HepG2 (cell line): ENCODE results near the gene CXCL17. TPM values are rescaled to one million over a fixed set of nuclear protein-coding genes. Genes with fewer than 3 reads are reported as not detected.
A peak's percentile ranks its signal among the peaks of the same experiment; 100 is the strongest.

Experiments used
- GABPB1 ChIP-seq: IDR thresholded peaks from 2 replicates; pipeline ENCODE4 v1.6.1; 2016; ENCODE audit warnings: mild to moderate bottlenecking, missing genetic modification reagents, moderate library complexity, missing compliant biosample characterization
- HMG20B ChIP-seq: conservative IDR thresholded peaks from 2 replicates; pipeline ENCODE4 v1.6.1; 2016; ENCODE audit warnings: missing genetic modification reagents, missing compliant biosample characterization
- HNRNPLL ChIP-seq: fragments of 200-400 bp; formaldehyde crosslinking; IDR thresholded peaks from 2 replicates; pipeline ENCODE4 v1.6.1; 2017; ENCODE audit warnings: mild to moderate bottlenecking, low read depth, low read length; ENCODE audit not compliant: poor library complexity, severe bottlenecking
- KLF16 ChIP-seq, 2 experiments: sonication (generic) in 1 of 2; formaldehyde crosslinking in 1 of 2; IDR thresholded peaks; 2 replicates each; pipeline versions ENCODE4 v1.6.1 to v1.8.0; 2016 to 2023; ENCODE audit warnings: missing genetic modification reagents in 2 of 2, missing compliant biosample characterization in 1 of 2
- RFXAP ChIP-seq: sonication (generic); formaldehyde crosslinking; IDR thresholded peaks from 2 replicates; pipeline ENCODE4 v1.4.0; 2020; ENCODE audit warnings: missing genetic modification reagents, borderline replicate concordance
- SETDB1 ChIP-seq: sonication (generic); formaldehyde crosslinking; IDR thresholded peaks from 2 replicates; pipeline ENCODE4 v1.5.1; 2020; ENCODE audit warnings: missing genetic modification reagents, mild to moderate bottlenecking, borderline replicate concordance
- TBX2 ChIP-seq: sonication (generic); formaldehyde crosslinking; IDR thresholded peaks from 2 replicates; pipeline ENCODE4 v1.5.0; 2020; ENCODE audit warnings: missing genetic modification reagents, mild to moderate bottlenecking, borderline replicate concordance
- TFE3 ChIP-seq: IDR thresholded peaks from 2 replicates; pipeline ENCODE4 v1.6.1; 2016
- THAP7 ChIP-seq: sonication (generic); formaldehyde crosslinking; IDR thresholded peaks from 2 replicates; pipeline ENCODE4 v1.8.1; 2023; ENCODE audit warnings: mild to moderate bottlenecking, missing genetic modification reagents
- ZBTB42 ChIP-seq: sonication (generic); formaldehyde crosslinking; IDR thresholded peaks from 2 replicates; pipeline ENCODE4 v1.5.0; 2020; ENCODE audit warnings: mild to moderate bottlenecking, missing genetic modification reagents
- ZFX ChIP-seq: sonication (generic); formaldehyde crosslinking; IDR thresholded peaks from 2 replicates; pipeline ENCODE4 v1.4.0; 2020; ENCODE audit warnings: mild to moderate bottlenecking, low read depth, missing genetic modification reagents, moderate library complexity
- ZNF318 ChIP-seq: sonication (generic); formaldehyde crosslinking; IDR thresholded peaks from 2 replicates; pipeline ENCODE4 v1.4.0; 2020; ENCODE audit warnings: mild to moderate bottlenecking, missing genetic modification reagents
- ZNF383 ChIP-seq: sonication (generic); formaldehyde crosslinking; IDR thresholded peaks from 2 replicates; pipeline ENCODE4 v1.4.0; 2020; ENCODE audit warnings: missing genetic modification reagents, mild to moderate bottlenecking, borderline replicate concordance
- ZNF546 ChIP-seq: sonication (generic); formaldehyde crosslinking; conservative IDR thresholded peaks from 2 replicates; pipeline ENCODE4 v1.8.1; 2023; ENCODE audit warnings: mild to moderate bottlenecking, missing genetic modification reagents
- ZNF580 ChIP-seq: IDR thresholded peaks from 2 replicates; pipeline ENCODE4 v1.6.1; 2016; ENCODE audit warnings: low read depth, borderline replicate concordance
- ZSCAN21 ChIP-seq: sonication (generic); formaldehyde crosslinking; IDR thresholded peaks from 2 replicates; pipeline ENCODE4 v1.8.0; 2022; ENCODE audit warnings: mild to moderate bottlenecking, missing genetic modification reagents, moderate library complexity, borderline replicate concordance
- polyA plus RNA-seq, 8 experiments: library from polyadenylated mRNA; depleted of rRNA in 3 of 8; stranded (reverse) in 7 of 8; unstranded in 1 of 8; fragments of >200 nt; fragmentation: Illumina TruSeq in 4 of 8; extraction: Trizol in 4 of 8; gene quantifications; 2 replicates each; pipeline versions ENCODE4 v1.2.1 to v1.2.3, GENCODE V29; 2011 to 2016; ENCODE audit warnings: low read depth in 4 of 8, missing spikeins in 1 of 8, mixed read lengths in 1 of 8; ENCODE audit not compliant: insufficient read depth in 1 of 8
- total RNA-seq, 5 experiments: library from RNA; depleted of rRNA; stranded (reverse); fragments of >200 nt; fragmentation: Illumina TruSeq; extraction: Trizol; gene quantifications; 2 replicates each; pipeline ENCODE4 v1.2.3, GENCODE V29; 2016; ENCODE audit warnings: low read depth in 1 of 5

The CXCL17 gene
- total and polyA plus RNA-seq, 2 of the 13 experiments (the other 11 are each of a cell fraction or from before 2014, with no cell fraction given) = 0.12 TPM; not detected in 1

- peak; percentile 57; the same call in 1 of the 2 replicates for TF ChIP-seq GABPB1
- TF ChIP-seq ZFX (CRISPR knock-in tag) = peak; percentile 60
- no peak for TF ChIP-seq ZSCAN21 (CRISPR knock-in tag)
- TF ChIP-seq TFE3 = no peak
- TF ChIP-seq ZBTB42 (CRISPR knock-in tag) = peak; percentile 46; the same call in 1 of the 2 replicates
- TF ChIP-seq THAP7 (CRISPR knock-in tag) = 0 out of 2 replicates have a peak, but pooled peaks have one; percentile 61
- TF ChIP-seq HNRNPLL = peak; percentile 72
- TF ChIP-seq TBX2 (CRISPR knock-in tag) = 0 out of 2 replicates have a peak, but pooled peaks have one; percentile 31
- no peak for TF ChIP-seq ZNF546
- no peak for TF ChIP-seq SETDB1 (CRISPR knock-in tag)
- TF ChIP-seq KLF16 (CRISPR knock-in tag; IDR thresholded peaks at IDR 0.05) = no peak; a peak in 1 of 4 replicates
- TF ChIP-seq RFXAP (CRISPR knock-in tag) = peak; percentile 38; the same call in 1 of the 2 replicates
- TF ChIP-seq ZNF318 (CRISPR knock-in tag) = 0 out of 2 replicates have a peak, but pooled peaks have one; percentile 18
- 0 out of 2 replicates have a peak, but pooled peaks have one; percentile 36 for TF ChIP-seq ZNF580 (CRISPR knock-in tag)
- 0 out of 2 replicates have a peak, but pooled peaks have one; percentile 50 for TF ChIP-seq ZNF383 (CRISPR knock-in tag)
- TF ChIP-seq HMG20B (CRISPR knock-in tag) = no peak
Observed at GRCh38 chr19:42386974-42387707, 55.6 kb downstream of the CXCL17 start (continued).
